HUES48 (cell line): Measurements from ENCODE around the gene ST7.

Experiments used
- H3K27ac ChIP-seq: one replicate; pipeline ENCODE4 v1.7.0; 2013; ENCODE audit warnings: low read depth, low read length, inconsistent platforms
- H3K27me3 ChIP-seq: 2 replicates; pipeline ENCODE4 v1.6.1; 2013; ENCODE audit warnings: mild to moderate bottlenecking, low read length; ENCODE audit not compliant: control insufficient read depth, insufficient read depth
- H3K36me3 ChIP-seq: 2 replicates; pipeline ENCODE4 v1.6.1; 2013; ENCODE audit warnings: low read length; ENCODE audit not compliant: control insufficient read depth, insufficient read depth
- H3K4me1 ChIP-seq: 2 replicates; pipeline ENCODE4 v1.6.1; 2013; ENCODE audit warnings: mild to moderate bottlenecking, low read length; ENCODE audit not compliant: control insufficient read depth, insufficient read depth
- H3K4me3 ChIP-seq: 2 replicates; pipeline ENCODE4 v1.5.1; 2013; ENCODE audit warnings: mild to moderate bottlenecking, low read depth, low read length
- H3K9ac ChIP-seq: 2 replicates; pipeline ENCODE4 v1.6.1; 2013; ENCODE audit warnings: mild to moderate bottlenecking, low read depth, low read length, moderate library complexity
- H3K9me3 ChIP-seq: 2 replicates; pipeline ENCODE4 v1.6.1; 2013; ENCODE audit warnings: low read length; ENCODE audit not compliant: control insufficient read depth, insufficient read depth

The ST7 gene

DNA sequence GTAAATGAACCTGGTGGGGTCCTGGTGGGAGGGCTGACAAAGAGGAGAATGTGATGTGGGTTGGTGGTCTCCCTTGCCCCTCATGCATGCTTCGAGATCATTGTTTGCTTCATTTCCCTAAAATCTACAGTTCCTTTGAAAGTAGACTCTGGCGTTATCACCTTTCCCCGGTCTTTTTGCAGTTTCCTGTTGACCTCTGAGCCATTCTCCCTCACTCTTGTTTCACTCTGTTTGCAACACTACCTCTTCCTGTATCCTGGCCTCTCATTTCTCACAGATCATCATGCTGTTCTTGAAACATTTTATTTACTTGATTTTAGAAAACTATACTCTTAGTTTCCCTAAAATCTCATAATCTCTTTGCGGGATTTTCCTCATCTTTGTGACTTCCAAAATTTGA, 189.8 kb downstream of the ST7 start:
- Histone ChIP-seq H3K27me3 (no peaks in the 10 kb centered on the region), H3K4me1 (peaks cover 53% of the 10 kb centered on the region), H3K36me3 (no peaks in the 10 kb centered on the region), H3K9ac (no peak overlapping the region), H3K4me3 (no peak overlapping the region), H3K27ac (peak overlapping the region; percentile 70), H3K9me3 (no peaks in the 10 kb centered on the region)

DNA sequence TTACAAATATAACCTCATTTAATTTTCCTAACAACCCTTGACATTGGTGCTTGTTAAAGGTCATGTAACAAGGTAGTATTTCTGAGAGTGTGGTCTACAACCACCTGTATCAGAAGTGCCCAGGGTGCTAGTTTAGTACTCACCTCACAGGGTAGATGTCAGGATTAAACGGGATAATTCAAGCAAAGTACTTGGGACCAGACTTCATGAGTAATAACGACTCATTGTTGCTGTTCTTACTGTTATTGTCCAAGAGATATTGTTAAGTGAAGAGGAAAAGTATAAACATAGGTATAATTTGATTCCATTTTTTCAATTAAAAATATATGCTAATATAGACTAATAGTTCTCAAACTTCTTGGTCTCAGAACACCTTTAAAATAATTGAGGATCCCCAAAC, 190.3 kb downstream of the ST7 start:
- H3K4me3 ChIP-seq = no peak overlapping the region
- no peaks in the 10 kb centered on the region for H3K9me3 ChIP-seq
- no peak overlapping the region for H3K9ac ChIP-seq
- H3K27ac ChIP-seq = peak overlapping the region; percentile 70
- H3K4me1 ChIP-seq = peaks cover 51% of the 10 kb centered on the region
- no peaks in the 10 kb centered on the region for H3K27me3 ChIP-seq
- H3K36me3 ChIP-seq = no peaks in the 10 kb centered on the region

DNA sequence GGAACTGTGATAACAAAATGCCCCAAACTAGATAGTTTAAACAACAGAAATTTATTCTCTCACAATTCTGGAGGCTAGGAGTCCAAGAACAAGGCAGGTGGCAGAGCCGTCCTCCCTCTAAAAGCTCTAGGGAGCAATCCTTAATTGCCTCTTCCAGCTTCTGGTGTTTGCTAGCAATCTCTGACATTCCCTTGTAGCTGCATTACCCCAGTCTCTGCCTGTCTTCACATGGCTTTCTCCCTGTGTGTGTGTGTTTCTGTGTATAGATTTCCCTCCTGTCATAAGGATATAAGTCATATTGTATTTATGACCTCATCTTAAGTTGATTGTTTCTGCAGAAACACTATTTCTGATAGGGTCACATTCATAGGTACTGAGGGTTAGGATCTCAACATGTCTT, 192.0 kb downstream of the ST7 start:
- Histone ChIP-seq H3K27me3 (no peaks in the 10 kb centered on the region), H3K27ac (no peak overlapping the region), H3K4me3 (no peak overlapping the region), H3K36me3 (no peaks in the 10 kb centered on the region), H3K9me3 (no peaks in the 10 kb centered on the region), H3K4me1 (peaks cover 48% of the 10 kb centered on the region), H3K9ac (no peak overlapping the region)

DNA sequence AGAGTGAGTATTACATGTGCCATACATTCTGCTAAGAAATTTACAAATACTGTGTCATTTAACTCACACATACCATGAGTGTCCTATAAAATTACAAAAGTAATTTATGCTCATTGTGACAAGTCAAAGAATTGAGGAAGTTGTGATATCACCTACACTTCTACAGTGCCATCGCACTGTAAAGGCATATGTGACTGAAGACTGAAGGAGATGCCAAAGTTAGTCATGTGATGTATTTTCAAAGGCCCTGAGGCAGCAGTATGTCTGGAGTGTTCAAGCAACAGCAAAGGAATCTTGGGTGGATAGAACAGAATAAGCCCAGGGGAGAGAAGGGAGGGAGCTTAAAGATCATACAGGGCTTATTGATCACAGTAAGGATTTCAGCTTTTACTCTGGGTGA, 192.8 kb downstream of the ST7 start:
- Histone ChIP-seq H3K9me3 (no peaks in the 10 kb centered on the region), H3K9ac (no peak overlapping the region), H3K36me3 (no peaks in the 10 kb centered on the region), H3K27me3 (no peaks in the 10 kb centered on the region), H3K4me3 (no peak overlapping the region), H3K4me1 (peaks cover 40% of the 10 kb centered on the region), H3K27ac (no peak overlapping the region)

DNA sequence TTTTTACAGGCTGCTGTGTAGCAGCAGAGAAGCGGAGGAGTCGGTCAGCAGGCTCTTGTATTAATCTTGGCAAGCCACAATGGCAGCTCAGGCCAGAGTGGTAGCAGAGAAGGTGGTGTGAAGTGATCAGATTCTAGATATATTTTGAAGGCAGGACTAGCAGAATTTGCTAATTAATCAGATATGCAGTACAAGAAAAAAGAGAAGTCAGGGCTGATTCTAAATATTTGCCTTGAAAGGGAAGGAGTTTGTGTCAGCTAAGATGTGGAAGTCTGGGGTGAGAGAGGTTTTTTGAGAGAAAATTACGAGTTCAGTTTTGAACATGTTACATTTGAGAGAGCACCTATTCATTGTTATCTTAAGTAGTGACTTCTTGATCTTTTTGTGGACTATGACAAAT, 193.2 kb downstream of the ST7 start:
- Histone ChIP-seq H3K36me3 (no peaks in the 10 kb centered on the region), H3K27me3 (no peaks in the 10 kb centered on the region), H3K27ac (no peak overlapping the region), H3K4me1 (peaks cover 36% of the 10 kb centered on the region), H3K9me3 (no peaks in the 10 kb centered on the region), H3K4me3 (no peak overlapping the region), H3K9ac (no peak overlapping the region)

DNA sequence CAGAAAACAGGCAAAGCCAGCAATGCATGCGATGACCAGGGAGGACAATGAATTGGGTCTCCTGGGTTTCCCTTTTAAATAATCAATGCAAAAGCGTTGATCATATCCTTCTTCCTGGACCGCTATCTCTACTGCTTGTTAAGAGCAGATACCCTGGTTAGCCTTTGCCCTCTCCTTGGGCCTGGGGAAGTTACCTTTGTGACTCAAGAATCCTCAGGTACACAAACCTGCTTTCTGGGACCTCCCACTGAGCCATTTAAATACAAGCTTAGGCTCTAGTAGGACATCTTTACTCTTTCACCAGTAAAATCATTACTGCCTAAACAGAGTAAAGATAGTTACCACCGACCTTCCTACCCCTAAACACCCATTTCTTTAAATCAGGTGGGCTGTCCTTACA, 195.7 kb downstream of the ST7 start:
- Histone ChIP-seq H3K27me3 (no peaks in the 10 kb centered on the region), H3K36me3 (no peaks in the 10 kb centered on the region), H3K9me3 (no peaks in the 10 kb centered on the region), H3K9ac (no peak overlapping the region), H3K27ac (peak overlapping the region; percentile 44), H3K4me3 (no peak overlapping the region), H3K4me1 (peaks cover 20% of the 10 kb centered on the region)

DNA sequence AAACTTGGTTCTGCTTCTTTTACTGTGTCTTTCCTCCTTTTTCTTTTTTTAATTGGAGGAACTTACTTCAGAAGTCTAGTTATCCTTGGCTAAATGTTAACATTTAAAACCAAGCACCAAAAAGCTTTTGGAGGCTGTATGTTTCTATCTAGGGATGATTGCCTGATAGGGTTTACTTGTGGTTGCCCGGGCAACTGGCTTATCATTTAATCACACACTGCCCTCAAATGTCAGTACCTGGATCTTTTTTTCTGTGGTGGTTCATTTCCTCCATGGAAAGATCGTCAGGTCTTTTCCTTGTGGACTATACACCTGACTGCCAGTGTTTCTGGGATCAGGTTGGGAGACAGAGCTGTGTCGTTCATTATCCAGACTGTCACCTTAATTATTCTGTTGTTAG, 196.4 kb downstream of the ST7 start:
- Histone ChIP-seq H3K27me3 (no peaks in the 10 kb centered on the region), H3K27ac (no peak overlapping the region), H3K4me1 (peaks cover 26% of the 10 kb centered on the region), H3K9ac (no peak overlapping the region), H3K4me3 (no peak overlapping the region), H3K36me3 (no peaks in the 10 kb centered on the region), H3K9me3 (no peaks in the 10 kb centered on the region)

DNA sequence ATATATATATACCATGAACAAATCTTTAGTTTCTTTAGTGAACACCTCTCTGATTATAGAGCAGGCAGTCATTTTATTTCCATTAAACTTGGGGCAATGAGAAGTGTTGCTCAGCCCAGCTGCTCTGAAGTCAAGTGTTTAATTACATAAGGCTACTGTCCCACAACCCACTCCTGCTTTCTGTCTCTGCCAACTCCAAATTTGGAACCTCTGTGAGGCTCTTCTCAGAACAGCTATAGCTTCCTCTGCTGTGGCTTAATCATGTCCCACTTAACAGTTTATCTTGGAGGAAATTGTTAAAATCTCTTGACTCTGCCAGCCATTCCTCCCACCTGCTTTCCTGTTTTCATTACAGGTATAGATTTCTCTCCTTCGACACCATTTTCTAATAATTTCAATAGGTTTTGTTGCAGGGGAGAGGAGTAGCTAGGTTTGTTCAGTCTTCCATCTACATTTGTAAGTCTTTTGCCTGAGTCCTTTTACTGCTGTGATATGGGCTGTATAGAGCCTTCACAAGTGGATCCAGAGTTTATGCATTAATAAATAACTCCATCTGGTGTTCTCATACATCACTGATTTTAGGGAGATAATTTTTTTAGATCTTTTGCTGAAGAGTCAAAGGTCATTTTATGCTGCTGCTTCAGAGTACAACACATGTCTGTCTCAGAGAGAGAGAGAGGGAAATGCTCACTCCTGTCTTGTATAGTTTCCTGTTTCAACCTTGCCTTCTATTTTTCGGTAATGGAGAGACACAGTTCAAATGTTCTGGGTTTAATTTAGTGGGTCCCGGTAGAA, 199.1 kb downstream of the ST7 start:
- Histone ChIP-seq H3K4me3 (no peak overlapping the region), H3K9me3 (no peaks in the 10 kb centered on the region)

DNA sequence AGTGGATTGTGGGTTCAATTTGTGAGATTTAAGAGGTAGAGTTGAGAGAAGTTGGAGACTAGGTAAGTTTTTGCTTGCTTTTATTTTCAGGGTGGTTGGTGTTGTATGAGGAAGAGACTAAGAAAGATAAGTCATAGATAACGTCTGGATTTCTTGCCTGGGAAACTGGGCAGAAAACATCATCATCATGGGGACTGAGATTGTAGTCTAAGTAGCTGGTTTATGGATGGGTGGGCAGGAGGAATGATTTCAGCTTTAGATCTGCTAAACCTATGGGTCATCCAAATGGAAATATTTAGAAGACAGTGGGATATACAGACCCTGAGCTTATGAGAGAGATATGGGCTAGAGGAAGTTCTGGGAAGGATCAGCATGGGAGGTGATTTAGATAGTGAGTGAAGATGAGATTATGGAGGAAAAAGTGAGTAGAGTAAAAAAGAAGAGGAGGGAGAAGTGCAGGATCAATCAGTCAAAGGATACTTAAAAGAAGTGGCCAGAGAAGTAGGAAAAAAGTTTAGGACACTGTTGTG, 199.8 kb downstream of the ST7 start:
- no peak overlapping the region for H3K9ac ChIP-seq
- H3K4me1 ChIP-seq = peaks cover 31% of the 10 kb centered on the region
- no peaks in the 10 kb centered on the region for H3K27me3 ChIP-seq
- H3K36me3 ChIP-seq = no peaks in the 10 kb centered on the region
- H3K4me3 ChIP-seq = no peak overlapping the region
- H3K27ac ChIP-seq = no peak overlapping the region
- H3K9me3 ChIP-seq = no peaks in the 10 kb centered on the region

More for the DNA sequence above, 199.1 kb downstream of the ST7 start:
- Histone ChIP-seq H3K36me3 (no peaks in the 10 kb centered on the region), H3K9ac (no peak overlapping the region), H3K4me1 (peaks cover 31% of the 10 kb centered on the region), H3K27me3 (no peaks in the 10 kb centered on the region), H3K27ac (no peak overlapping the region)

DNA sequence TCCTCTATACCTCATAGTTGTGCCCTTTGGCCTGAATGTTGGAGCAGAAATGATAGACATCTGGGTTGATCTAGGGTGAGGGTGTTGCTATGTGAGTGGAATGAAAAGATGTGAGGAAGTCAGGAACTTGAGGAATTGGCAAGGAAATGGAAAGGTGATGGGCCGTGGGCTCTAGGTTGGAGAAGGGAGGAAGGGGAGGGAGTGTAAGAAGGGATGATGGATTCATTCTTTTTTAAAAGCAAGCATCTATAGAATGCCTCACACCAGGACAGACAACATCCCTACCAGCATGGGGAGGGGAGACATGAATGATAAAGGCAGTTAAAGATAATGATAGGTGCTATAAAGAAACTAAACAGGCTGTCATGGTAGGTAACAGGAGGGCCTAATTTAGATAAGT, 201.4 kb downstream of the ST7 start:
- Histone ChIP-seq H3K27me3 (no peaks in the 10 kb centered on the region), H3K4me3 (no peak overlapping the region), H3K36me3 (no peaks in the 10 kb centered on the region), H3K4me1 (peaks cover 19% of the 10 kb centered on the region), H3K9me3 (no peaks in the 10 kb centered on the region), H3K9ac (no peak overlapping the region), H3K27ac (no peak overlapping the region)

DNA sequence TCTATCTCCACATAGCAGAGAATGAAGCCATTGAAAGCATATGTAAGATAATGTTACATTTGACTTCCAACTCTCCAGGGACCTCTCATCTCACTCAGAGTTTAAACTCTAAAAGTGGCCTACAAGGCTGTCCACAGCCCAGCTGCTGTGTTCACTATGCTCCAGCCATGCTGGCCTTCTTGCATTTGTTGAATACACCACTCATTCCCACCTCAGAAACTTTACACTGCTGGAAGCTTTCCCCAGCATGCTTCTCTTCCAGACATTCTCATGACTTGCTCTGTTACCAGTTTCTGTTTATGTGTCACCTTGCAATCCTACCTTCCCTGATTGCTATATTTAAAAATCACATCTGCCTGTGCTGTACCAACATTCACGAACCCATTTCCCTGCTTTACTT, 202.4 kb downstream of the ST7 start:
- no peaks in the 10 kb centered on the region for H3K9me3 ChIP-seq
- no peaks in the 10 kb centered on the region for H3K36me3 ChIP-seq
- no peak overlapping the region for H3K27ac ChIP-seq
- no peak overlapping the region for H3K9ac ChIP-seq
- H3K4me1 ChIP-seq = peaks cover 16% of the 10 kb centered on the region
- H3K4me3 ChIP-seq = no peak overlapping the region
- no peaks in the 10 kb centered on the region for H3K27me3 ChIP-seq
